ENCODE results near the gene GNG12.

GNG12 gene

GRCh38 chr1:67840449-67840848 lies 7.2 kb upstream of the GNG12 start:
- DNase-seq (no peak), ATAC-seq (no peak)

GRCh38 chr1:67839826-67840225 lies 6.6 kb upstream of the GNG12 start:
- DNase-seq (no peak), ATAC-seq (no peak)

GRCh38 chr1:67838180-67838910 lies 5.1 kb upstream of the GNG12 start:
- no peak for ATAC-seq
- no peak for DNase-seq

- ATAC-seq (no peak), DNase-seq (no peak)
Measured at GRCh38 chr1:67836769-67837168, 3.5 kb upstream of the GNG12 start.

- DNase-seq (no peak), ATAC-seq (no peak)
Measured at GRCh38 chr1:67835663-67836452, 2.6 kb upstream of the GNG12 start.

- no peak for ATAC-seq
Measured at GRCh38 chr1:67834246-67834877, 1.1 kb upstream of the GNG12 start.

GRCh38 chr1:67833602-67833940 lies 304 bp upstream of the GNG12 start:
- ATAC-seq (peak; percentile 25), DNase-seq (peak; percentile 20)

More at GRCh38 chr1:67834246-67834877, 1.1 kb upstream of the GNG12 start:
- DNase-seq, result peak; percentile 12

- no peak for ATAC-seq
- DNase-seq, result no peak
Measured at GRCh38 chr1:67831850-67832513, 1.3 kb downstream of the GNG12 start.

GRCh38 chr1:67830928-67831830 lies 2.1 kb downstream of the GNG12 start:
- ATAC-seq (no peak), DNase-seq (no peak)

- DNase-seq, result no peak
Measured at GRCh38 chr1:67830226-67830625, 3.0 kb downstream of the GNG12 start.

GRCh38 chr1:67827688-67828087 lies 5.6 kb downstream of the GNG12 start:
- DNase-seq, result no peak
- ATAC-seq, result no peak

More at GRCh38 chr1:67830226-67830625, 3.0 kb downstream of the GNG12 start:
- no peak for ATAC-seq

- no peak for ATAC-seq
- DNase-seq, result no peak
Measured at GRCh38 chr1:67825591-67825990, 7.7 kb downstream of the GNG12 start.

GRCh38 chr1:67824766-67825165 lies 8.5 kb downstream of the GNG12 start:
- ATAC-seq (no peak), DNase-seq (no peak)

- DNase-seq (no peak), ATAC-seq (no peak)
Measured at GRCh38 chr1:67823615-67824014, 9.7 kb downstream of the GNG12 start.

GRCh38 chr1:67821263-67821662 lies 12.0 kb downstream of the GNG12 start:
- no peak for DNase-seq
- ATAC-seq, result no peak

- ATAC-seq (no peak), DNase-seq (no peak)
Measured at GRCh38 chr1:67818725-67819301, 14.5 kb downstream of the GNG12 start.

GRCh38 chr1:67818162-67818561 lies 15.1 kb downstream of the GNG12 start:
- ATAC-seq (no peak), DNase-seq (no peak)

GRCh38 chr1:67817319-67817718 lies 15.9 kb downstream of the GNG12 start:
- no peak for DNase-seq
- ATAC-seq, result no peak

- no peak for ATAC-seq
- no peak for DNase-seq
Measured at GRCh38 chr1:67816506-67816905, 16.8 kb downstream of the GNG12 start.

GRCh38 chr1:67816095-67816475 lies 17.2 kb downstream of the GNG12 start:
- ATAC-seq, result no peak
- DNase-seq, result no peak

Data from stimulated activated naive CD8-positive, alpha-beta T cell treated with anti-CD3 and anti-CD28 coated beads, Interleukin-15, Interleukin-2, amounts not matched to agents 100 U/mL and 50 U/mL, for 24 hours (primary cell).